Middle frontal gyrus (tissue), 1 donor: ENCODE results near the gene KTN1.

Source experiments
- DNase-seq: peaks from one replicate; pipeline ENCODE4 v3.0.0-alpha.2; 2015; ENCODE audit warnings: low spot score; ENCODE audit errors: extremely low spot score

The KTN1 gene

GRCh38 chr14:55605793-55606192 is 25.8 kb downstream of the KTN1 start:
- no peak for DNase-seq

- DNase-seq = no peak
These were observed 27.4 kb downstream of the KTN1 start for GRCh38 chr14:55607386-55607785.

GRCh38 chr14:55609681-55610080 is 29.7 kb downstream of the KTN1 start:
- DNase-seq = no peak

GRCh38 chr14:55610713-55611370 is 30.8 kb downstream of the KTN1 start:
- DNase-seq = no peak

- DNase-seq = no peak
These were observed 31.9 kb downstream of the KTN1 start for GRCh38 chr14:55611859-55612258.

- DNase-seq = no peak
These were observed 34.3 kb downstream of the KTN1 start for GRCh38 chr14:55614304-55614703.

GRCh38 chr14:55620277-55620676 is 40.3 kb downstream of the KTN1 start:
- no peak for DNase-seq

GRCh38 chr14:55620981-55621380 is 41.0 kb downstream of the KTN1 start:
- DNase-seq = no peak

- no peak for DNase-seq
These were observed 41.4 kb downstream of the KTN1 start for GRCh38 chr14:55621391-55621790.

- no peak for DNase-seq
These were observed 44.9 kb downstream of the KTN1 start for GRCh38 chr14:55624913-55625312.

- no peak for DNase-seq
These were observed 45.5 kb downstream of the KTN1 start for GRCh38 chr14:55625481-55625880.

GRCh38 chr14:55626131-55626530 is 46.1 kb downstream of the KTN1 start:
- DNase-seq = no peak

GRCh38 chr14:55628426-55628825 is 48.4 kb downstream of the KTN1 start:
- DNase-seq = no peak

- DNase-seq = no peak
These were observed 58.7 kb downstream of the KTN1 start for GRCh38 chr14:55638665-55639064.

GRCh38 chr14:55641290-55641689 is 61.3 kb downstream of the KTN1 start:
- DNase-seq = no peak

GRCh38 chr14:55641954-55642353 is 61.9 kb downstream of the KTN1 start:
- no peak for DNase-seq

- no peak for DNase-seq
These were observed 65.1 kb downstream of the KTN1 start for GRCh38 chr14:55645145-55645544.

- no peak for DNase-seq
These were observed 66.1 kb downstream of the KTN1 start for GRCh38 chr14:55645845-55646832.

GRCh38 chr14:55650992-55651391 is 71.0 kb downstream of the KTN1 start:
- no peak for DNase-seq

- DNase-seq = no peak
These were observed 74.2 kb downstream of the KTN1 start for GRCh38 chr14:55654243-55654642.

GRCh38 chr14:55661029-55661428 is 81.0 kb downstream of the KTN1 start:
- no peak for DNase-seq

- DNase-seq = no peak
These were observed 82.7 kb downstream of the KTN1 start for GRCh38 chr14:55662752-55663151.
